ENCODE measurements around the gene AJM1. TPM values are rescaled to one million over a fixed set of nuclear protein-coding genes. Genes with fewer than 3 reads are reported as not detected.

Gene AJM1
- total and polyA plus RNA-seq, 2 of the 8 experiments (the other 6 are each of a cell fraction or from before 2014, with no cell fraction given) = 0.12 to 0.97 TPM

GRCh38 chr9:136857166-136857565 is 14.9 kb downstream of the AJM1 start (continued):
- TF ChIP-seq USF2 (IDR thresholded peaks at IDR 0.05; ENCODE audit: low read length) = no peak

All from H1 (cell line).